GM12892 (cell line): Measurements from ENCODE around the gene AMBRA1.

ENCODE experiments used
- POLR2A ChIP-seq: IDR thresholded peaks from 2 replicates; pipeline ENCODE4 v1.6.1; 2011; ENCODE audit warnings: low read depth, low read length, control low read depth
- POLR2AphosphoS5 ChIP-seq: IDR thresholded peaks from 2 replicates; pipeline ENCODE4 v1.6.1; 2011; ENCODE audit warnings: low read depth, low read length, control low read depth
- TAF1 ChIP-seq: IDR thresholded peaks from 2 replicates; pipeline ENCODE4 v1.6.1; 2011; ENCODE audit warnings: low read depth, mild to moderate bottlenecking, control low read depth, low read length, borderline replicate concordance

DNA sequence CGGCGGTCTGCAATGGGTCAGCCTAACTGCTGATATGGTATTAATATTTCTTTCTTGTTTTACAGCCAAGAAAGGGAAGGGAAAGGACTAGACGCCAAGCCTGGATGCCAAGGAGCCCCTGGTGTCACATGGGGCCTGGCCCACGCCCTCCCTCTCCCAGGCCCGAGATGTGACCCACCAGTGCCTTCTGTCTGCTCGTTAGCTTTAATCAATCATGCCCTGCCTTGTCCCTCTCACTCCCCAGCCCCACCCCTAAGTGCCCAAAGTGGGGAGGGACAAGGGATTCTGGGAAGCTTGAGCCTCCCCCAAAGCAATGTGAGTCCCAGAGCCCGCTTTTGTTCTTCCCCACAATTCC, 210.4 kb downstream of the AMBRA1 start:
- TF ChIP-seq POLR2A (no peak), TAF1 (no peak), POLR2AphosphoS5 (no peak)
